GM19455 (cell line): Measurements from ENCODE around the gene CANX.
"Not testable (repeated sequence)": the region's sequence is repeated elsewhere in the genome, so short reads cannot be mapped to it uniquely, and the experiment has no call there.

Experiments used
- ATAC-seq: cut with Tn5 transposase; IDR thresholded peaks from one replicate; pipeline ENCODE4 v1.9.1; 2021; ENCODE audit not compliant: unreplicated experiment

The CANX gene

DNA sequence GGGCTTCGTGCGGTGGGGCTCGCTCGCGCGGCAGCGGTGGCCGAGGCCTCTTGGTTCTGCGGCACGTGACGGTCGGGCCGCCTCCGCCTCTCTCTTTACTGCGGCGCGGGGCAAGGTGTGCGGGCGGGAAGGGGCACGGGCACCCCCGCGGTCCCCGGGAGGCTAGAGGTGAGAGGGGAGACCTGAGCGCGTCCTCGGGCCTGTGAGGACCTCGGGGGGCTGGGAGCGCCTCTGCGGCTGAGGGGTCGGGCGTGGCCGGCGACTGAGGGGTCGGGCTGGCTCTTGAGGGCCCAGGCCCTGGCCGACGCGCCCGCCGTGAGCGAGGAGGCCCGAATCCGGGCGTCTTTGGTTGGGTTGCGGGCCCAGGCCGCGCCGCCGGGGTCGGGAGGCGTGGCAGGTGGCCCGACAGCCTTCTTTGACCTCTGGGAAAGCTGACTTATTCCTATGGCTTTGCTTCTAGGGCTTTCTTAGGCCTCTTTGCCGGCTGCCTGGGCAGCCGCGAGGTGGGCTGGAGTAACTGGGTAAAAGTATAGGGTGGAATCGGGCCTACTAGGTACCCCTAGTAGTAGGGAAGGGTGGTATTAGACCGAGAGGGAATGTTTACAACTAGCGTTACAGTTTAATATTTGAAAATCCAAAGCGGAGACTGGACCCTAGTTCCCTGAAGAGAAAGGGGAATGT lies at the start of gene CANX:
Gene CANX, plus strand, starts transcription at position 33 of the 681 bp plus-strand sequence. CDS start 6,715 bp downstream, outside the sequence.
- ATAC-seq = peak; percentile 12

GRCh38 chr5:179649166-179649703 lies 49.5 kb upstream of the CANX start:
- not testable (repeated sequence) for ATAC-seq

DNA sequence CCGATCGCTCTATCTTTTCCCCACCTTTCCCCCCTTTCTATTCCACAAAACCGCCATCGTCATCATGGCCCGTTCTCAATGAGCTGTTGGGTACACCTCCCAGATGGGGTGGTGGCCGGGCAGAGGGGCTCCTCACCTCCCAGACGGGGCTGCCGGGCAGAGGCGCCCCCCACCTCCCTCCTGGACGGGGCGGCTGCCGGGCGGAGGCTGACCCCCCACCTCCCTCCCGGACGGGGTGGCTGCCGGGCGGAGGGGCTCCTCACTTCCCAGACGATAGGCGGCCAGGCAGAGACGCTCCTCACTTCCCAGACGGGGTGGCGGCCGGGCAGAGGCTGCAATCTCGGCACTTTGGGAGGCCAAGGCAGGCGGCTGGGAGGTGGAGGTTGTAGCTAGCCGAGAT lies 48.5 kb upstream of the CANX start:
- not testable (repeated sequence) for ATAC-seq

- ATAC-seq = not testable (repeated sequence)
Observed at GRCh38 chr5:179653135-179653534, 45.6 kb upstream of the CANX start.

DNA sequence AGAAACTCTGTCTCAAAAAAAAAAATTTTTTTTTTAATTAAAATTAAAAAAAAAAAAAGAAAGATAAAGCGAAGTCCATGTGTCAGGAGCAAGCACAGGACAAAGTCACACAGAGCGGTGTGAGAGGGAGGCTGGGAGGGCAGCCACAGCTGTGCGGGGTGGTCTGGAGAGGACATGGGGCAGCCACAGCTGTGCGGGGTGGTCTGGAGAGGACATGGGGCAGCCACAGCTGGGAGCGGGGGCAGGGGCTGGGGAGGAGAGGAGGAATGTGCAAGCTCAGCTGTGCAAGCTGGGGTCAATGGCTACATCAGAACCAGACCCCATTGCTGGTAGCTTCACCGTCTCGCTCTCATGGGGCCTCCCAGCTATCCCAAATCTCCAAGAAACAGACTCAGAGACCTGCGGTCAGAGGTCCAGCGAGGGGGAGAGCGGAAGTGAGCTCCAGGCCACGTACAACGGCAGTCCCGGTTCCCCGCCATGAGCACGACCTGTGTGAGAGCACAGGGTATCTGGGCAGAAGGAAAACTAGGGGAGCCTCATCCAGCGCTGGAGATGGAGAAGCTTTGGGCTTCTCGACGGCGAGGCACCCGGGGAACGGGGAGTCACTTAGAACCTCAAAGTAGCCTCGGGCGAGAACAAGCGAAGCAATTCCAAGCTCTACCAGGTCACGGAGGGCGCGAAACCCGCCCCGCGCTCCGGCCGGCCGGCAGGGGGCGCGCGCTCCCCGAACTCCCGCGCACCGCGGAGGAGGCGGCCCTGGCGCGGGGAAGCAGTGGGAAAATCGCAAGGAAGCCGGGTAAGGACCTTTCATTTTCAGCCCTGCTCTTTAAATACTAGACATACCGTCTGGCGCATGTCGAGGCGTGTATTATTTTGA lies 41.2 kb upstream of the CANX start:
- ATAC-seq = peak; percentile 89

DNA sequence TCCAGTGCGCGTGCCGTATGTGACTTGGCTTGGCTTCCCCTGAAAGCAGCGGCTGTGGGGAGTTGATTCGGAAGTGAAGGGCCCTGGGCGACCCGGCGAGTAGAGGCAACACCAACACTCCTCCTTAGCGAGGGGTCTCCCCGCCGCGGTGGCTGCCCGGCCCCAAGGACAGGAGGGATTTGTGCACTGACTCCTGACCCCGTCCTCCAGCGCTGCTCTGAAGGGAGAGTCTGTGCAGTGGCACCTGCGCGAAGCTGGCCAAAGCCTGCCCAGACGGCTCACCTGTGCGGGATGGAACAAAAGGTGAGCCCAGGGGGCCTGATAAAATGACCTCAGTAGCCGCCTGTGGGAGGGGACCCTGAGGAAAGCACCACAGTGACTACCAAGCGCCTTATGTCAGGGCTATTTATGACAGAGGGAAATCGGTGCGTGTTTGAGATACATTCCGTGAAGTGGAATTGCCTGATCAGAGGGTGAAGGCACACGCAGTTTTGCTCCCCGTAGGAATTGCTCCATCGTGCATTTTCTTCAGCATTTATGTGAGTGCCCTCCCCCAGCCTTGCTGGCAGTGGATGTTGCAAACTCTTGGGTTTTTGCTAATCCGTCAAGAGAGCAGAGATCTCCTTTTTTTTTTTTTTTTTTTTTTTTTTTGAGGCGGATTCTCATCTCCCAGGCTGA lies 40.4 kb upstream of the CANX start:
- ATAC-seq = peak; percentile 57

GRCh38 chr5:179661647-179662046 lies 37.1 kb upstream of the CANX start:
- ATAC-seq = not testable (repeated sequence)

GRCh38 chr5:179668391-179668790 lies 30.4 kb upstream of the CANX start:
- ATAC-seq = peak; percentile 61

DNA sequence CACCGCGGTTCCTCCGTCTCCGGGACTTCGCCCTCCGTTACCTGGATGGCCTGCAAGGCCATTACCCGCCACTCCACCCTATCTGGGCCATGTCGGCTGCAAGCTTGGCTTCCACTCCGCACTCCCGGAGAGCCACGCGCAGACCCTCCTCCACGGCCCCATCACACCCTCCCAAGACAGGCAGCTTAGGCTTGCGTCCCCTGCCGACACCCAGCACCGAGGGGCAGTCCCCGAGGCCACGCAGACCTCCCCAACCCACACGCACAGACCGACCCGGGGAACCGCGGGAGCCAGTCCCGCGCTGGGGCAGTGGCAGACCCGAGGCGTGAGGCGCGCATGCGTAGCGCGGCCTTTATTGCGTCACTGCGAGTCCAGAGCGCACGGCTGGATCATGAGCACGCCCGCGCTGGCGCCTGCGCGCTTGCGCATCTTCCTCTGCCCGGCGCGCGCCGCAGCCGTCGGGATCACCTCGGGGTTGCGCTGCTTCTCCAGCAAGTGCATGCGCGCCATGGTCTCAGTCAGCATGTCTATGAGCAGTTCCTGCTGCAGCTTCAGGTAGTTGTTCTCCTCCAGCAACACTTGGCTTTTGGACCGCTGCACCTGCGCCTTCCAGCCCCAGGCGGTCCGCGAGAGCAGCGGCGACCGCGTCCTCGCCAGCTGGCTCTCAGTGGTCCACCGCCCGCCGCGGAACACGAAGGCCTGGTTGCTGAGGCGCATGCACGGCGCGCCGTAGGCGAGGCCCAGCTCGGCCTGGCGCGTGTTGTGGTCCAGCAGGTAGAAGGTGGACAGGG lies 20.3 kb upstream of the CANX start:
- ATAC-seq = peak; percentile 82

GRCh38 chr5:179679014-179679674 lies 19.6 kb upstream of the CANX start:
- ATAC-seq = peak; percentile 52

DNA sequence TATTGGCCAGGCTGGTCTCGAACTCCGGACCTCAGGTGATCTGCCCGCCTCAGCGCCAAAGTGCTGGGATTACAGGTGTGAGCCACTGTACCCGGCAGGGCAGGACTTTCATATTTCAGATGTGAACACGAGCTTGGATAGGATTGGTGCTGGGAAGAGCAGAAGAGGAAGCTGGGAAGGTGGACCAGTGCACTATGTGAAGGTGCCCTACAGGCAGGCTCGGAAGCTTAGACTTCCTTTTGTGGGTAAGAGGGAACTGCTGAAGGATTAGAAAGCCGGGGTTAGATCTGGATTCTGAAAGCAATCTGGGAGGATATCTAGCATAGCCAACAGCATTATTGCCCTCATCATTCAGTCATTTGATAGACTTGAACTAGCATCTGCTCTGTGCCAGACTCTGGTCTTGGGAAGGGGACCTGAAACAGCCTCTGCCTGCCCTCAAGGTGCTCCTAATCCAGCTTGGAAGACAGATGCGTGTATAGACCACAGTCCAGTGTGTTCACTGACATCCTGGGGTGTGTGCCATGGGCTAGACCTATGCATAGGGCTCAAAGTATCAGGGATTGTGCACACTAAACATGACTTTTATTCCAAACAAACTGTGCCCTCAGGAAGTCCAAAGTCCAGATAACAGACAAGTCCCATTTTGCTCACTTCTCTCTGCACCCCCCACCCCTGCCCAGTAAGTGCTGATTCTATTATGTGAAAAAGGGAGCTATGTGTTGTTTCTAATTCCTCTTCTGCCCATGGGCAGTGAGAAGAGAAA lies 18.6 kb upstream of the CANX start:
- no peak for ATAC-seq

DNA sequence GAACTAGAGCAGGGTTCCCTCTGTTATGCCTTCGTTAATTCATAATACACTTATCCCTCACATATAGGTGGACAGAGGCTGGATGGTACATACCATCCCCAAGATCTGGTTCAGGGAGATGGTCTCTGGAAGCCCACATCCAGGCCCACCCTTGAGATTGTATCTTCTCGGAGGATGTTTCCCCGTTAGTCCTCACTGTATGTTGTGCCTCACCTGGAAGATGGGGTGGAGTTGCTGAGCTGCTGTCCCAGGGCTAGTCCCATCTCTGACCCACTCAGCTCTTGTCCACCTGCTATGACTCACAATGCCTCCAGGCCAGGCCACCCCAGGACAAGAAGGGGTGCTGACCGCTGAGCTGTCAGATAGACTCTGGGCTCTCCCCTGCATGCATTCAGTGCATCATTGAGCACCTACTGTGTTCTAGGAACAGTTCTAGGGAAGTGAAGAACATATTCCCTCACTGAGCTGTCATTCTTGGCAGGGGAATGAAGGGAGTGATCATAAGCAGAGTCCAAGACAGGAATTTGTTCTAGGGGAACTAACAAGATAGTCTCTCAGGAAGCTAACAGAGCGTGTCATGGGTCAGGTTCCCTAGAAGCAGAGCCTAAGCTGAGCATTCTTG lies 17.9 kb upstream of the CANX start, which contains the start of gene CBY3:
Gene CBY3, minus strand, starts transcription at position 255 of the 622 bp plus-strand sequence. Its CDS starts 116 bp downstream, at position 139.
- no peak for ATAC-seq

GRCh38 chr5:179689212-179689611 lies 9.6 kb upstream of the CANX start:
- ATAC-seq = not testable (repeated sequence)

- ATAC-seq = no peak
Observed at GRCh38 chr5:179694561-179694960, 4.2 kb upstream of the CANX start.

DNA sequence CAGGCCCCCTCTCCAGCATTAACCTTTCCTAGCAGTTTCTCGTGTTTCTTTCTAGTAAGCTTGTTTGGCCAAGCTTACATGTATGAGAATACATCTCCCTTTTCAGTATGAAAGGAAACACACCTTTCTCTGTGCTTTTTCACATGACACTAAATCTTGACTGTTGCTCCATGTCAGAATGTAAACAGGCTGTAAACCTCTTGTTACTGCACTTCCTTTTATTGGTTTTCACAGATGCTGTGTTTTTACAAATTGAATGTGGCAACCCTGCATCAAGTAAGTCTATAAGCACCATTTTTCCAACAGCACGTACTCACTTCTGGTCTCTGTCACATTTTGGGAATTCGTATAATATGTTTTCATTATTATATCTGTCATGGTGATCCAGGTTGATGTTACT lies 2.2 kb upstream of the CANX start:
- ATAC-seq = no peak

GRCh38 chr5:179697108-179697507 lies 1.7 kb upstream of the CANX start:
- ATAC-seq = no peak

- ATAC-seq = not testable (repeated sequence)
Observed at GRCh38 chr5:179697543-179697942, 1.2 kb upstream of the CANX start.
